Spleen (tissue), 11 donors: ENCODE results near the gene SLC41A3. TPM values are rescaled to one million over a fixed set of nuclear protein-coding genes. Genes with fewer than 3 reads are reported as not detected.

Source experiments
- DNase-seq: peaks from one replicate; pipeline ENCODE4 v3.0.0-alpha.2; 2020
- H3K27ac ChIP-seq, 8 donors: fragments of 200-600 bp; sonication (generic) in 7 of 8; 1 replicate in 4 of 8; 2 replicates in 4 of 8; pipeline versions ENCODE4 v1.5.0 to v1.8.0; 2016 to 2021; ENCODE audit warnings: inconsistent platforms in 4 of 8, mild to moderate bottlenecking in 4 of 8, moderate library complexity in 1 of 8
- H3K27me3 ChIP-seq, 7 donors: fragments of 200-600 bp; sonication (generic) in 6 of 7; replicated peaks in 1 of 7; 1 replicate in 4 of 7; 2 replicates in 3 of 7; pipeline versions ENCODE4 v1.5.0 to v1.8.0; 2016 to 2021; ENCODE audit warnings: inconsistent platforms in 3 of 7, mild to moderate bottlenecking in 1 of 7
- H3K36me3 ChIP-seq, 6 donors: fragments of 200-600 bp; sonication (generic) in 5 of 6; 1 replicate in 4 of 6; 2 replicates in 2 of 6; pipeline versions ENCODE4 v1.5.0 to v1.8.0; 2016 to 2021; ENCODE audit warnings: inconsistent platforms in 2 of 6
- H3K4me1 ChIP-seq, 6 donors: fragments of 200-600 bp; sonication (generic) in 5 of 6; 1 replicate in 3 of 6; 2 replicates in 3 of 6; pipeline versions ENCODE4 v1.5.0 to v1.8.0; 2016 to 2021; ENCODE audit warnings: inconsistent platforms in 3 of 6
- H3K4me3 ChIP-seq, 8 donors: fragments of 200-600 bp; sonication (generic) in 7 of 8; 1 replicate in 4 of 8; 2 replicates in 4 of 8; pipeline versions ENCODE4 v1.5.0 to v1.8.0; 2016 to 2021; ENCODE audit warnings: inconsistent platforms in 4 of 8, mild to moderate bottlenecking in 4 of 8, moderate library complexity in 2 of 8
- H3K9me3 ChIP-seq, 8 donors: fragments of 200-600 bp; sonication (generic) in 7 of 8; 1 replicate in 4 of 8; 2 replicates in 4 of 8; pipeline versions ENCODE4 v1.5.0 to v1.8.0; 2016 to 2021; ENCODE audit warnings: inconsistent platforms in 4 of 8
- POLR2A ChIP-seq, 3 donors: fragments of 450-650 bp; IDR thresholded peaks; one replicate each; pipeline ENCODE4 v1.5.1; 2017; ENCODE audit warnings: antibody characterized with exemption in 3 of 3, mild to moderate bottlenecking in 1 of 3
- POLR2AphosphoS5 ChIP-seq, 3 donors: sonication (generic); formaldehyde crosslinking; IDR thresholded peaks; one replicate each; pipeline ENCODE4 v1.5.1; 2017; ENCODE audit warnings: antibody characterized with exemption in 3 of 3
- WGBS, 5 donors: extraction: QIAGEN DNeasy Blood & Tissue Kit in 3 of 5; methylation state at CpG; one replicate each; pipeline versions ENCODE4 v1.1.5 to v1.1.7; 2013 to 2018; 5-methylcytosine and 5-hydroxymethylcytosine counted together
- intact Hi-C: fragments of 100-400 bp; cut with DNase I; formaldehyde crosslinking; loops from one replicate; pipeline ENCODE4 v1.15.0; 2023; ENCODE audit warnings: low total_unique reads
- polyA plus RNA-seq, 3 donors: library from polyadenylated mRNA; stranded (reverse); fragments of 200-250 nt; gene quantifications; one replicate each; pipeline ENCODE4 v1.2.1, GENCODE V29; 2013
- total RNA-seq, 7 donors: library from RNA; depleted of rRNA in 3 of 7; stranded (reverse); fragments of >200 nt in 3 of 7; fragmentation: NEBNext Ultra II Directional in 4 of 7; extraction: Animal tissue kit (Norgen Biotek cat#: 25700) in 4 of 7; gene quantifications; one replicate each; pipeline versions ENCODE4 v1.1.0 to v1.2.1, GENCODE V29; 2016 to 2021
- TF ChIP-seq, protein P1 (sequence below), 11 experiments: fragments of 200-600 bp in 7 of 11; fragments of 450-650 bp in 4 of 11; sonication (generic) in 4 of 11; IDR thresholded peaks in 8 of 11; conservative IDR thresholded peaks in 3 of 11; 1 replicate in 7 of 11; 2 replicates in 4 of 11; pipeline versions ENCODE4 v1.4.0 to v1.8.0; 2016 to 2021; ENCODE audit warnings: antibody characterized with exemption in 11 of 11, inconsistent platforms in 4 of 11, mild to moderate bottlenecking in 1 of 11
- donor health status: healthy with polysubstance abuse.
- donor health status: DM: no; HTN: no; CAD: no; lungs with moderate emphysema.
- donor health status: DM: no; HTN: no; CAD: no.
- donor health status: Bipolar disorder and iron deficiency.
- donor health status: healthy.
- donor health status: DM: no; HTN: no; CAD: no.
- donor health status: DM: yes; HTN: yes; CAD: no.

SLC41A3 gene
- total and polyA plus RNA-seq, 10 donors: 16.3 to 43.7 (median 33.7) TPM

DNA sequence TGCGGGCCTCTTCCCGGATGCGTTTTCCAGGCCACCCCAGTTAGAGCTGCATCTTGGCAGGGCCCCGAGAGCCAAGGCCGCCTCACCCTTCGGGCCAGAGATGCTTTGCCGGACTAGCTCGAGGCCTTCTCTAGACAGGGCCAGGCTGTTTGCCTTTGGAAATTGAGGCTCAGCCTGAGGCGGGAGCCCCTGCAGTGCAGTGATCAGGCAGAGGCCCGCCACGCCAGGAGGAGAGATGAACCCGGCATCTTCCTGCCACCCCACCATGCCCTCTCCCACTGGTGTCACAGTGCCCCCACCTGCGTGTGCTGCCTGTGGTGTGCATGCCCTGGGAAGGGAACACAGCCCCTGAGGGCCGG is 123.9 kb downstream of the SLC41A3 start:
- WGBS, 5 donors: 92 to 96% (median 94%) methylated on average over 12 to 14 of the region's 14 CpGs
- no peak for TF ChIP-seq POLR2A (IDR thresholded peaks at IDR 0.05)
- TF ChIP-seq, protein P1, sequence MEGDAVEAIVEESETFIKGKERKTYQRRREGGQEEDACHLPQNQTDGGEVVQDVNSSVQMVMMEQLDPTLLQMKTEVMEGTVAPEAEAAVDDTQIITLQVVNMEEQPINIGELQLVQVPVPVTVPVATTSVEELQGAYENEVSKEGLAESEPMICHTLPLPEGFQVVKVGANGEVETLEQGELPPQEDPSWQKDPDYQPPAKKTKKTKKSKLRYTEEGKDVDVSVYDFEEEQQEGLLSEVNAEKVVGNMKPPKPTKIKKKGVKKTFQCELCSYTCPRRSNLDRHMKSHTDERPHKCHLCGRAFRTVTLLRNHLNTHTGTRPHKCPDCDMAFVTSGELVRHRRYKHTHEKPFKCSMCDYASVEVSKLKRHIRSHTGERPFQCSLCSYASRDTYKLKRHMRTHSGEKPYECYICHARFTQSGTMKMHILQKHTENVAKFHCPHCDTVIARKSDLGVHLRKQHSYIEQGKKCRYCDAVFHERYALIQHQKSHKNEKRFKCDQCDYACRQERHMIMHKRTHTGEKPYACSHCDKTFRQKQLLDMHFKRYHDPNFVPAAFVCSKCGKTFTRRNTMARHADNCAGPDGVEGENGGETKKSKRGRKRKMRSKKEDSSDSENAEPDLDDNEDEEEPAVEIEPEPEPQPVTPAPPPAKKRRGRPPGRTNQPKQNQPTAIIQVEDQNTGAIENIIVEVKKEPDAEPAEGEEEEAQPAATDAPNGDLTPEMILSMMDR (IDR thresholded peaks at IDR 0.05 in 8 of 11, conservative IDR thresholded peaks at IDR 0.05 in 3 of 11): no peak
- no peak for TF ChIP-seq POLR2AphosphoS5 (IDR thresholded peaks at IDR 0.05)
- Histone ChIP-seq H3K9me3 (peaks cover 0 to 14% (median 0%) of the 10 kb centered on the region in 8 donors), H3K4me3 (no peak overlapping the region), H3K27ac (no peak overlapping the region), H3K27me3 (peaks cover 0 to 75% (median 17%) of the 10 kb centered on the region in 7 donors), H3K4me1 (peaks cover 0 to 5% (median 0%) of the 10 kb centered on the region in 6 donors), H3K36me3 (no peaks in the 10 kb centered on the region)
- intact Hi-C loops: no loop called here
- no peak for DNase-seq

DNA sequence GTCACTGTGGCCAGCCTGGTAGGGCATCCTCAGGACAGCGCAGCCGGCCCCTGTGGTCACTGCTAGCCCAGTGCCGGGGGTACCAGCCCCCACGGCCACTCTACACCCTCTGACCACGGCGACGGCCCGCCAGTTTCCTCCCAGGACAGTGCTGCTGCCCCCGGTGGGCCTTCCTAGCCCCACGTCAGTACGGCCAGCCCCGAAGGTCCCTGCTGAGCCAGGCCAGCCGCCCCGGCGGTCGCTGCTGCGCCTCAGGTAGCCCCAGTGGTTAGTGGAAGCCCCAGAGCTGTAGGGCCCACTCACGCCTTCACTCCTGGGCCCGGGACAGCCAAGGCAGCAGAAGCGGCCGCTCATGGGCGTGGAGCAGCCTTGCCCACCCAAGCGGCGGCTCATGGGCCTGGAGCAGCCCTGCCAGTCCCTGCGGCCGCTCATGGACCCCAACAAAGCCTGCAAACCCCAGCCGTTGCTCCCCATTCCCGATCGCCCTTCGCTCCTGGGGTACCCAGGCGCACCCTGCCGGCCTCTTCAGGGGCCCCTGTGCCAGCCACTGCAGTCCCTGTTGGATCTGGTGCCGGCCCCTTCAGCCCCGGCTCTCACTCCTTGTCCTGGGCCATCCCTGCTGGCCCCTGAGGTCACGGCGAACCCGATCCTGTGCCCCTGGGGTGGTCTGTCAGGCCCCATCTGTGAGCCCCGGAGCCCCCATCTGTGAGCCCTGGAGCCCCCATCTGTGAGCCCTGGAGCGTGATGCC is 124.4 kb downstream of the SLC41A3 start:
- DNase-seq: no peak
- WGBS, 5 donors: 92 to 98% (median 95%) methylated on average over 18 to 39 of the region's 39 CpGs
- no peaks in the 10 kb centered on the region for H3K36me3 ChIP-seq
- no peak overlapping the region for H3K27ac ChIP-seq
- intact Hi-C loops: no loop called here
- peaks cover 0 to 5% (median 0%) of the 10 kb centered on the region in 6 donors for H3K4me1 ChIP-seq
- no peak overlapping the region for H3K4me3 ChIP-seq
- peaks cover 0 to 14% (median 0%) of the 10 kb centered on the region in 8 donors for H3K9me3 ChIP-seq
- TF ChIP-seq POLR2A (IDR thresholded peaks at IDR 0.05): no peak
- TF ChIP-seq, protein P1 (IDR thresholded peaks at IDR 0.05 in 8 of 11, conservative IDR thresholded peaks at IDR 0.05 in 3 of 11): no peak
- H3K27me3 ChIP-seq: peaks cover 0 to 75% (median 17%) of the 10 kb centered on the region in 7 donors

DNA sequence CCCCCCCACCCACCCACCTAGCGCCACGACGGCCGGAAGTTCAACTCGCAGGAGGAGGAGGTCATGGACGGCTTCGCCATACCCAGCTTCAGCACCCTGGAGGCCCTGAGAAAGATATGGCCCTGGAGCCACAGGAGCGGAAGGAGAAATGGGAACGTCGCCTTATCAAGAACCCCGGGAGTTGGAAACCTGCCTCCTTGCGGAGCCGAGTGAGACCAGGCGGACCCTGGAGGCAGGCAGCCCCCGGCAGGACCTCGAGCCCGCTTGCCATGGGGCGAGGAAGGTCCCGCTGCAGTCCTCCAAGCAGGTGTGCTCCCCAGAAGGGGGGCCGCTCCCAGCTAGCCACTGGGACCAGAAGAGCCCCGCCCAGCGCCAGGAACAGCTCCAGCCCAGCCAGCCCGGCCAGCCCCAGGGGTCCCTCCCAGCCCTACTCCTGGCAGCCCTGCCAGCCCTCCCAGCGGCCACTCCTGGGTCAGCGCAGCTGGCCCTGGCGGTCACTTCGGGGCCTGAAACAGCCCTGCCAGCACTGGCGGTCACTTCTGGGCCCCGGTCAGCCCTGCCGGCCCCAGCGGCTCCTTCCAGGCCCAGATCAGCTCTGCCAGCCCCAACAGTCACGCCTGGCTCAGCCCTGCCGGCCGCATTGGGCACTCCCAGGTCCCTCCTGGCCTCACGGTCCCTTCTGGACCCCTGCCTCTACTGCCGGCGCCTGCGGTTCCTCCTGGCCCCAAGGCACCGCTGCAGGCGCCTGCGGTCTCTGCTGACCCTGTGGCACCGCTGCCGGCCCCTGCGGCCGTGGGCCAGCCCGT is 125.2 kb downstream of the SLC41A3 start:
- WGBS, 5 donors: 70 to 80% (median 74%) methylated on average over 15 to 46 of the region's 46 CpGs
- Histone ChIP-seq H3K27me3 (peaks cover 0 to 75% (median 17%) of the 10 kb centered on the region in 7 donors), H3K4me3 (peak overlapping the region in 2 of 8 donors; percentile 7 to 41), H3K9me3 (peaks cover 0 to 14% (median 0%) of the 10 kb centered on the region in 8 donors), H3K36me3 (no peaks in the 10 kb centered on the region), H3K27ac (no peak overlapping the region), H3K4me1 (peaks cover 0 to 5% (median 0%) of the 10 kb centered on the region in 6 donors)
- intact Hi-C loops: no loop called here
- TF ChIP-seq POLR2A (IDR thresholded peaks at IDR 0.05) (no peak), POLR2AphosphoS5 (IDR thresholded peaks at IDR 0.05) (no peak)
- TF ChIP-seq, protein P1 (IDR thresholded peaks at IDR 0.05 in 8 of 11, conservative IDR thresholded peaks at IDR 0.05 in 3 of 11): no peak
- no peak for DNase-seq
